GM18502 (cell line): ENCODE measurements around the gene MYOZ1.
"Not testable (repeated sequence)": the region's sequence is repeated elsewhere in the genome, so short reads cannot be mapped to it uniquely, and the experiment has no call there.

ENCODE experiments used
- ATAC-seq: cut with Tn5 transposase; IDR thresholded peaks from one replicate; pipeline ENCODE4 v1.9.1; 2021; ENCODE audit warnings: mild to moderate bottlenecking; ENCODE audit not compliant: unreplicated experiment, poor library complexity

The MYOZ1 gene

GRCh38 chr10:73641328-73642060, at the start of gene MYOZ1:
TSS of gene MYOZ1 (minus strand) at chr10:73641474. CDS start at chr10:73640017, 1,457 bp downstream.
- ATAC-seq: no peak

GRCh38 chr10:73690755-73691154, 49.5 kb upstream of the MYOZ1 start:
- ATAC-seq: not testable (repeated sequence)

- not testable (repeated sequence) for ATAC-seq
Measured at GRCh38 chr10:73689596-73689995, 48.3 kb upstream of the MYOZ1 start.

GRCh38 chr10:73687641-73688040, 46.4 kb upstream of the MYOZ1 start:
- ATAC-seq: not testable (repeated sequence)

- ATAC-seq: not testable (repeated sequence)
Measured at GRCh38 chr10:73674546-73674945, 33.3 kb upstream of the MYOZ1 start.

GRCh38 chr10:73668378-73668777, 27.1 kb upstream of the MYOZ1 start:
- not testable (repeated sequence) for ATAC-seq

- not testable (repeated sequence) for ATAC-seq
Measured at GRCh38 chr10:73666153-73666809, 25.0 kb upstream of the MYOZ1 start.

- ATAC-seq: not testable (repeated sequence)
Measured at GRCh38 chr10:73665581-73665980, 24.3 kb upstream of the MYOZ1 start.

- not testable (repeated sequence) for ATAC-seq
Measured at GRCh38 chr10:73664156-73665040, 23.1 kb upstream of the MYOZ1 start.

- ATAC-seq: not testable (repeated sequence)
Measured at GRCh38 chr10:73663621-73664020, 22.3 kb upstream of the MYOZ1 start.

- not testable (repeated sequence) for ATAC-seq
Measured at GRCh38 chr10:73662705-73663104, 21.4 kb upstream of the MYOZ1 start.

GRCh38 chr10:73655990-73656298, 14.7 kb upstream of the MYOZ1 start, which contains the start of gene SYNPO2L:
TSS of gene SYNPO2L (minus strand) at chr10:73656029. CDS start at chr10:73655922, 107 bp downstream.
- no peak for ATAC-seq

- no peak for ATAC-seq
Measured at GRCh38 chr10:73655257-73655989, 14.1 kb upstream of the MYOZ1 start.

- ATAC-seq: no peak
Measured at GRCh38 chr10:73653701-73654100, 12.4 kb upstream of the MYOZ1 start.

- ATAC-seq: no peak
Measured at GRCh38 chr10:73653195-73653594, 11.9 kb upstream of the MYOZ1 start.

GRCh38 chr10:73650537-73651331, 9.5 kb upstream of the MYOZ1 start:
- ATAC-seq: peak; percentile 60

- no peak for ATAC-seq
Measured at GRCh38 chr10:73649876-73650536, 8.7 kb upstream of the MYOZ1 start.

GRCh38 chr10:73648975-73649829, 7.9 kb upstream of the MYOZ1 start:
- ATAC-seq: no peak
